KBM-7 (cell line): ENCODE data around the gene DPEP2NB.
"Not testable (repeated sequence)": the region's sequence is repeated elsewhere in the genome, so short reads cannot be mapped to it uniquely, and the experiment has no call there.

Experiments
- DNase-seq: peaks from one replicate; pipeline ENCODE4 v3.0.0-alpha.2; 2015
- in situ Hi-C: fragments of 300-500 bp; cut with MboI; formaldehyde crosslinking; loops from 2 replicates; pipeline ENCODE4 v1.14.3; 2020; ENCODE audit warnings: low sequenced_read_pairs, low pct_unique_long_range_greater_than_20kb, mixed read lengths

DPEP2NB gene

DNA sequence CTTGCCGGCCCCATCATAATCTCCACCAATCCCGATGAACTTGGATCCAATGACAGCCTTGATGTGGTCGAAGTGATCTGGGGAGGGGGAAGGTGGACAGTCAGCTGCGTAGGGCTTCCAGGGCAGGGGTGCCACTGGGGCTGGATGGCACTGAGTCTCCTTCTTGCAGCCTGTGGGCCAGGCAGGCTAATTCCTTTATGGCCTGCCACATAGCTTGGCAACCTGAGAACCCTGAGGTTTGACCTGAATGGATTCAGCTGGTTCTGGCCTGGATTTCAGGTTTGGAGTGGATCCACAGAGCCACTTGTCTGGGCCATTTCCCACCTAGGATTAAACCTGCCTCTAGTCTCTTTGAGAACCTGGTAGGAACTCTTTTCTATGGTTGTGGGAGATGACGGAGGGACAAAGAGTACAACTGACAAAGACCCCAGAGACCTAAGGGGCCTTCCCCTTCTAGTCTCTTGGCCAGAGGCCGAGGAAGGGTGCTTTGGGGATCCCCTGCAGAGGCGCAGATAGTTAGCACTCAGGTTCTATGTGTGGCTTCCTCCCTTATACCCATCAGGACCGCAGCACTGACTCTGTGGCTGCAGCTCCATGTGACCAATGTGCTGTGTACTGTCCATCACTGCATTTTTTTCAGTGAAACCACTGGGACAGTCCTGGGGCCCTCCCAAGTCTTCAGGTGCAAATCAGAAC, 26.2 kb downstream of the DPEP2NB start:
- in situ Hi-C loops, result no loop called here

DNA sequence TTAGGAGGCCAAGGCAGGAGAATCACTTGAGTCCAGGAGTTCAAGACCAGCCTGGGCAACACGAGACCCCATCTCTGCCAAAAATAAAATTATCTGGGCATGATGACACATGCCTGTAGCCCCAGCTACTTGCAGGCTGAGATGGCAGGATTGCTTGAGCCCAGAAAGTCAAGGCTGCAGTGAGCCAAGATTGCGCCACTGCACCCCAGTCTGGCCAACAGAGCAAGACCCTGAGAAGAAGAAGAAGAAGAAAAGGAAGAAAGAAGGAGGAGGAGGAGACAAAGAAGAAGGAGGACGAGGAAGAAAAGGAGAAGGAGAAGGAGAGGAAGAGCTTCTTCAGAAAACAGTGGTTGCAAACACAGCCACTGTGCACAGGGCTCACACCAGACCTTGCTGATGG, 27.0 kb downstream of the DPEP2NB start:
- DNase-seq, result no peak
- in situ Hi-C loops, result no loop called here

More for the DNA sequence above, 26.2 kb downstream of the DPEP2NB start:
- DNase-seq, result no peak

DNA sequence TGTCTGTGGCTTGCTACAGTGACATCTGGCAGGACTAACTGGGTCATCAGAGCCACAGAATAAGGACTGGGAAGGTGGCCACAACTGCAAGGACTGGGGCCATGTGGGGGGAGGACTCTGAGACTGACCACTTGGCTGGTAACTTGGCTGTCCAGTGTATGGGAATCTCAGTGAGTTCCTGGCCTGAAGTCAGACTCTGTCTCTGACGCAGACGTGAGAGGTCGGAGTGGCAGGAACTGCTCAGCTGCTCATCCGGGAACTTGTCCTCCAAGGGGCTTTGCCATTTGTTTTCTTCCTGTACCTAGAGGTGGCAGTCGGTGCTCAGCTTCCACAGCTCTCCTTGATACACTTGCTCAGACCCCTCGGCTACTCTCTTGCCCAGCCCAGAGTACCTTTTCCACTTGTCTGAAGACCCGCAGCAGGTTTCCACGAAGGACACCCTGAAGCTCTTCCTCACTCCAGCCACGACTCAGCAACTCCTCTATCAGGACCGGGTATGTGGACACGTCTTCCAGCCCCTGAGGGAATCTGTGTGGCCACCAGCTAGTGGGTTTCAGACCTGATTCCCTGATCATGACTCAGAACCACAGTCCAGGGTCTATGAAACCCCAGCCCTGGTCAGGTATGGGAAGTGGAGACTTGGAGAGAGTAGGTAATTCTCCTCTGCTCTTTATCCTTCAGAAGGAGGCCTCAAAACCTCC, 28.1 kb downstream of the DPEP2NB start:
- DNase-seq, result no peak
- in situ Hi-C loops, result no loop called here

DNA sequence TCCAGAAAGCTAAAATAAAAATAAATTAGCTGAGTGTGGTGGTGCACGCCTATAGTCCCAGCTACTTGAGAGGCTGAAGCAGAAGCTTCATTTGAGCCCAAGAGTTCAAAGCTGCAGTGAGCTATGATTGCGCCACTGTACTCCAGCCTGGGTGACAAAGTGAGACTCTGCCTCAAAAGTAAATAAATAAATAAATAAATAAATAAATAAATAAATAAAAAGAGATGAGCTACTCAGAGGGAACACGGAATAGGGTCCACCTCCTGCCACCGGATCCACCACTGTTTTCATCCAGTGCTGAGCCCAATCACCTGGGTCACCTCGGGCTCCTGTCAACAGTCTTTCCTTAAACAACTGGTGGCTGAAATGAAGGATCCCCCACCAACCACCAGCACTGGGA, 28.8 kb downstream of the DPEP2NB start:
- DNase-seq, result no peak
- in situ Hi-C loops, result no loop called here

DNA sequence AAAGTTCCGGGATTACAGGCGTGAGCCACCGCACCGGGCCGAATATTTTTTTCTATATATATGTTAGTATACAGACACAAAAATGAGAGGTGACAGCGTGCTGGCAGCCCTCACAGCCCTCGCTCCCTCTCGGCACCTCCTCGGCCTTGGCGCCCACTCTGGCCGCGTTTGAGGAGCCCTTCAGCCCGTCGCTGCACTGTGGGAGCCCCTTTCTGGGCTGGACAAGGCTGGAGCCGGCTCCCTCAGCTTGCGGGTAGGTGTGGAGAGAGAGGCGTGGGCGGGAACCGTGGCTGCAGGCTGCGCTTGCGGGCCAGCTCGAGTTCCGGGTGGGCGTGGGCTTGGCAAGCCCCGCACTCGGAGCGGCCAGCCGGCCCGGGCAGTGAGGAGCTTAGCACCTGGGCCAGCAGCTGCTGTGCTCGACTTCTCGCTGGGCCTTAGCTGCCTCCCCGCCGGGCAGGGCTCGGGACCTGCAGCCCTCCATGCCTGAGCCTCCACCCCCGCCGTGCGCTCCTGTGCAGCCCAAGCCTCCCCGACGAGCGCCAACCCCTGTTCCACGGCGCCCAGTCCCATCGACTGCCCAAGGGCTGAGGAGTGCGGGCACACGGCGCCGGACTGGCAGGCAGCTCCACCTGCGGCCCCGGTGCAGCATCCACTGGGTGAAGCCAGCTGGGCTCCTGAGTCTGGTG, 33.6 kb downstream of the DPEP2NB start:
- no peak for DNase-seq
- in situ Hi-C loops, result no loop called here

DNA sequence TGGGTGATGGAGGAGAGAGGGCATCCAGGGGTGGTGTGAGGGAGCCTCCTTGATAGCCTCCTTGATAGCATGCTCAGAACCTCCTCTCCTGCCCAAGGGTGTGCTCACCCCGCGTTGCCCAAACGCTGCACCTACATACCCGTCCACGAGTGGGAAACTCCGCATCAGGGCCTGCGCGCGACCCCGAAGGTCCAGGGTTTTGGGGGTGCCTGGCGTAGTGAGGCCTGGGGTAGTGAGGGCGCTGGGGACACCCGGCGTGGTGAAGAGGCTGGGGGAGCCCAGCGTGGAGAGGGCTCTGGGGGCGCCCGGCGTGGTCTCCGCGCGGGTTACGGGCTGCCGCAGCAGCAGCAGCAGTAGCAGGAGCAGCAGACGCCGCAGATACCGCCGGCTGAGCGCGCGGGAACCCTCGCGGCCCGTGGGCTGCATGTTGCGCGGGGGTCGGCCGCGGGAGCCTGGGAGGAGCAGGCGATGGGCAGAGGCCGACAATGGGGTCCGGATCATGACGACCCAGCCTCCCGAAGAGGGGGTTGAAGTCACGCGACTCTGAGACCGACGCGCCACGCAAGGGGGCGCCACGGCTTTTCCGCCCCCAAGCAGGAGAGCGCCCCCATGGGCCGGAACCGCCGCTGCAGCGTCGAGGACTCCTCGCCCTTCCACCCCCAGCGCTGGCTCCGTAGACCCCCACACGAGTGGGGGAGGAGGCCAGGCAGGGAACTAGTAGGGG, 35.6 kb downstream of the DPEP2NB start, which contains the start of gene DPEP3:
Gene DPEP3, minus strand, starts transcription at position 545 of the 724 bp plus-strand sequence. Its CDS starts 119 bp downstream, at position 426.
- DNase-seq, result no peak
- in situ Hi-C loops, result no loop called here

DNA sequence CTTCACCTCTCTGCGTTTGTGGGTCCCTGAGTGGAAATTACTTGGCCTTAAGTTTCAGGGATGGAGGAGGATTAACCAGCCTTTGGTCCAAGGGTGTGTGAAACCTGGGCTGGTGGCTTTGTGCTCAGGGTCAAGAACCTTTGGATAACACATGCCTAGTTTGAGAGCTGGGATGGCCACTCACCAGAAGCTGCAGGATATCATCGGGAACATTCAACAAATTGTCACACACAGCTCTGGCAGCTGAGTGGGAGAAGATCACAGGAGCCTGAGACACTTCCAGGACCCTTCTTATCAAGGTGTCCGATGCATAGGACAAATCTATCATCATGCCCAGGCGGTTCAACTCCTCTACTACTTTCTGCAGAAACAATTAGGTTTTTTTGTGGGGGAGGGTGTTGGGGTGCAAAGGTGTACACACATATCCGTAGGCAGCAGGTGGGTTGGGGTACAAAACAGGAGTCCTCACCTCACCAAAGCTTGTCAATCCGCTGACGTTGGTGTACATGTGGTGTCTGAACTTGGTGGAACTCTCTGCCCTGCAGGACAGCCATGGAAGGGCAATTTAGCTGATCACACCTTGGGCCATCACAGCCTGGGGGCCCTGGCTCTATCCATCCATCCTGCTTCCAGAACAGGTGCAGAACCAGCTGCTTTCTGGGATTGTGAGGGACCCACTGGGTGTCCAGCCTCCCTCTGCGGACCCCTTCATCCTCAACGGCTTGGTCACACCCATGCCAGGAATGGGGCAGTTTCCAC, 38.1 kb downstream of the DPEP2NB start:
- DNase-seq, result no peak
- in situ Hi-C loops, result no loop called here

DNA sequence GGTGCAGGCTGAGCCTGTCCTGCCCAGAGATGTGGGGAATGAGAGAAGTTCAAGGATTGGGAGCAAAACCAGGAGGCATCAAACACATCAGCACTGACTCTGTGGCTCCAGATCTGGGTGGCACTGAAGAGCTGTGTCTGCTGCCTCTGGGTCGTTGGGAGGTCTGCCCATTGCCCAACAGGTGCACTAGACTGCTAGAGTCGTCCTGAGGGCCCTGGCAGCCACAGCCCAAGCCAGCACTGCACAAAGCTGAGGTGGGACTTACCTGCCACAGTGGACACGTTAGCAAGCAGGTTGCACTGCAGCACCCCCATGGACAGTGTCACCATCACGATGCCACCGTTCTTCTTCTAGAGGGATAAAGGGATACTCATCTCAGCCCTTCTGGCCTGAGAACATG, 38.7 kb downstream of the DPEP2NB start:
- in situ Hi-C loops, result no loop called here
- no peak for DNase-seq

DNA sequence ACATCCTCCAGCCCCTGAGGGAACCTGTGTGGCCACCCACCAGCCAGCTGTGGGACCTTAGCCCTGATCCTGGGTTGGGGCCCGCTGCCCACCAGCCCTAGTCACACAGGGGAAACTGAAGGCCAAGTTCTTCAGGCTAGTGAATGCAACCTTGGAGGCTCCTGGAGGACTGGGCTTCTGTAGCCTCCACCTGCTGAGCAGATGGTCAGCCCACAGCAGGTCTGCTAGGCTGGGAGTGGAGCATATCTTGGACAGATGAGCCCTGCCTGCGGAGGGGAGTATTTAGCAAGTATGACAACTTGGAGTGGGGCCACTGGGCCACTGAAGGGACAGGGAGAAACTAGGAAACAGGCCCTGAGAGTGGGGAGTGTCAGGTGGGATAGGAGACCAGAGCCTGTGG, 39.5 kb downstream of the DPEP2NB start:
- in situ Hi-C loops, result no loop called here
- DNase-seq, result no peak

DNA sequence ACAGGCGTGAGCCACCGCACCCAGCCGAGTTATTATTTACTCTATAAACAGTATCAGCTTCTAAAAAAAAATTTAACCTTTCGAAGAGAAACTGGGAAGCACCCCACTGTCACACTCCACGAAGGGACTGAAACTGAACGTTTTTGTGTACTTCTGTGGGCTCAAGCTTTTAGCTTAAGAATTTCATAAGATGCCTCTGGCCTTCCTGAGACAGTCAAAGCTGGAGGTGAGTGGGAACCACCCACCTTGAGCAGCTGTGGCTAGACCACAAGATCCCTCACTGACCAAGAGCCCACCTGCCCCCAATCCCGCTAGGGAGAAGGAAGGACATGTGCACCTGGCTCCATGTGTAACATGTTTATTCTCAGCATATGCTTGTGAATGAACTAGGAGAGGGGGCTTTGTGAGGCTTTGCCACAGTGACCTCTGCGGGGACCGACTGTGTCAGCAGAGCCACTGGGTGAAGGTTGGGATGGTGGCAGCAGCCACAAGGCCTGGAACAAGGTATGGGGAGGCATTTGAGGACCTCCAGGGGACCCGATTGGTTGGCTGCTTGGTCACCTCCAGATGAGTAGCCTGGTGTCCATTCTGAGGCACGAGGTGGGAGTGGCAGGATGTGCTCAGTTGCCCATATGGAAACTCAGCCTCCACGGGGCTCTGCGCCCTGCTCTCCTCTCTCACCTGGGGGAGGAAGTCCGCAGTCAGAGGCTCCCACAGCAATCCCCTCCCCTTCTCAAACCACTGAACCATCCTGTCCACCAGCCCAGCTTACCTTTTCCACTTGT, 40.2 kb downstream of the DPEP2NB start:
- in situ Hi-C loops, result no loop called here
- no peak for DNase-seq

DNA sequence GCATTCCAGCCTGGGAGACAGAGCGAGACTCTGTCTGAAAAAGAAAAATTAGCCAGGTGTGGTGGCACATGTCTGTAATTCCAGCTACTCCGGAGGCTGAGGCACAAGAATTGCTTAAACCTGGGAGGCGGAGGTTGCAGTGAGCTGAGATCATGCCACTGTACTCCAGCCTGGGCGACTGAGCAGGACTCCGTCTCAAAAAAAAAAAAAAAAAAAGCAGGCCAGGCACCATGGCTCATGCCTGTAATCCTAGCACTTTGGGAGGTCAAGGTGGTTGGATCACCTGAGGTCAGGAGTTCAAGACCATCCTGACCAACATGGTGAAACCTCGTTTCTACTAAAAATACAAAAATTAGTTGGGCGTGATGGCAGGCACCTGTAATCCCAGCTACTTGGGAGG, 43.4 kb downstream of the DPEP2NB start:
- DNase-seq, in situ Hi-C loops: not testable (repeated sequence)

DNA sequence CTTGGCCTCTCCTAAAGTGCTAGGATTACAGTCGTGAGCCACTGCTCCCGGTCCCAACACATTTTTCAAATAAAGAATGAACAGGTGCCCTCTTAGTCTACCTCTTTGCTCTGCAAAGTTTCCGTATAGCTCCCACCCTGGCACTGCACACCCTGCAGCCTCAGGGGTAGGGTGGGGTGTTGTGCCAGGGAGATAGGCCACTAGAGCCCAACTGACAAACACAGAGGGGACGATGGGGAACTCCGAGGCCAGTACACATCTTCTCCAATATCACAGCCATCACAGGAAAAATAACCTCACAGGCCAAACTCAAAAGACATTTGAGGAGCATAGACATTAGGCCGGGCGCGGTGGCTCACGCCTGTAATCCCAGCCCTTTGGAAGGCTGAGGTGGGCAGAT, 44.6 kb downstream of the DPEP2NB start:
- in situ Hi-C loops, result no loop called here

DNA sequence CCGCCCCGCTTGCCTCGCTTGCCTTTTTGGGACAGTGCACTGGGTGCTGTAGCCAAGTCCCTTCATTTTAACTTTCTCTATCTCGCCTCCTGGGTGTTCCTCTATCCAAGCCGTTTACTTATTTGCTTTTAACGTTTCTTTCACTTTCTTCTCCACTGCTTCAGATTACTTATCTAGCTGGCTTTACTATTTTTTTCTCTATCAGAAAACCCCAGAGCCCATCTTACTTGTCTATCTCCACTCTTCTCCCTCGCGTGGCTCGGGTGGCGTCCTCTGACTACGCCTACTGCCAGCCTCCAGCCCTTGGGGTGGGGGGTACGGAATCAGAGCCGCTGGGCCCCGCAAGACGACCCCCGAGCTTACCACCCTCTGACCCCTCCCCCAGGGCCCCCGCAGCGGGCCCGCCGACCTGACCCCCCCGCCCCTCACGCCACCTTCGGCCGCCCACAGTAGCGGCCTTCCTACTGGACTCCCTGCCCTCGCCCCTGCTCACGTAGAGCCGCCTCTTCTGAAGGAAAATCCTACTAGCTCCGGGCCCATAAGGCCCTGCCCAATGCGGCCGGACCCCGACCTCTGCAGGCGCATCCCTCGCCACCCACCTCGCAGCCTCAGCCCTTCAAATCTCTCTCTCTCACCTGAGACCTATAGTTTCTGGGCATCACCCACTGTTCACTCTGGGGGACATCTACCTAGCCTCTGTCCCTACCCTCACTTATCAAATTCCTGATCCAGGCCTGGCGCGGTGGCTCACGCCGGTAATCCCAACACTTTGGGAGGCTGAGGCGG, 46.3 kb downstream of the DPEP2NB start:
- DNase-seq, result no peak
- in situ Hi-C loops, result no loop called here

More for the DNA sequence above, 44.6 kb downstream of the DPEP2NB start:
- DNase-seq, result no peak

DNA sequence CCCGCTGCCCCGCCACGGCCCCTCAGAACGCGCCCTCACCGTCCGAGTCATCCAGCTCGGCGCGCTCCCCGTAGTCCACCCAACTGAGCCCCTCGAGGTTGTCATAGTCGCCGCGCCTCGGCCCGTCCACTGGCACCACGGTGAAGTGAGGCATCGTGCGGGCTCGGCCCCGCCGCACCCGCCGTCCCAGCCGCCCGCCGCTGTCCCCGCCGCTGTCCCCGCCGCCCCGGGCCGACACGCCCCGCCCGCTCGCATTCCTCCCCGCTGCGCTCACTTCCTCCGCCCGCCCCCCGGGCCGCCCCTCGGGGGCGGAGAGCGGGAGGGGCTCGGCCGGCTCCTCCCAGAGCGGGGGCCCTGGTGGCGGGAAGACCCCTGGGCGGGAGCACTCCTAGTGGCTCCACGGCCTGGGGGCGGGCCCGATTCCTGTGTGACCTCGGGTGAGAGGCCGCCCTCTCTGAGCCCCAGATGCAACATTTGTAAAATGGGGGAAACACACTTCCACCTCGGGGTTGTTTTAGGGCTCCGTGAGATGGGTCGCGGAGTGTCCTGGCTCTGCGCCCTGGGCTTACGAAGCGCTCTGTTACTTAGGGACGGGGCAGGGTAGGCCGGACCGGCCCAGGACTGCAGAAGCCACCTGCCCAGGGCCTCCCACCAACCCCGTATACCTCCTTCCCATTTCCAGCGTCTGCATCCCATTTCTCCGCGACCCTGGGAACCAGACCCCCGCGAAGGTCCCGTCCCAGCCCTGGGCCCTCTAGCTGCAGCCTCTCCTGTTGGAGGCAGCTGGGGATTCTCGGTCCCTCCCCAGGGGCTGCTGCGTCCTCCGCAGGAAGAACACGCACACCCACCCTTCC, 47.1 kb downstream of the DPEP2NB start, which contains the start of gene SLC12A4:
Gene SLC12A4, minus strand, starts transcription at position 238 of the 854 bp plus-strand sequence. Its CDS starts 84 bp downstream, at position 154.
- in situ Hi-C loops, result no loop called here
- peak; percentile 71 for DNase-seq

DNA sequence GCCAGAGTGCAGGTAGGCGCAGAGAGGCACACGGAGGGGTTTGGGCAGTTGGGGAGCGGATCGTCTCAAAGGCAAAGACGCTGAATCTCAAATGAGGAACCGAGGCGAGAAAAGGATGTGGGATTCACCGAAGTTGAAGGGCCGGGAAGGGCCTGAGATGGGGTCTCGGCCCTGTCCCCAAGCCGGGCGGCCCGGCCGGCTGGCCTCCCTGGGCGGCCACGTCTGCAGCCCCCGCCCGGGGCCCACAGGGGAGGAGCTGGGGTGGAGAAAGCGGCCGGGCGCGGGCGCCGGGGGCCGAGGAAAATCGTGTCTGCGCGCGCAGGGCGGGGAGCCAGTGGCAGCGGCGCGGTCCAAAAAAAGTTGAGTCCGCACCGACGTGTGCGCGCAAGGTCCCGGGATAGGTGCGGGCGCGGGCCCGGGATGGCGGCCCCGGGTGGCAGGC, 47.7 kb downstream of the DPEP2NB start:
- in situ Hi-C loops, result no loop called here
- peak; percentile 46 for DNase-seq

DNA sequence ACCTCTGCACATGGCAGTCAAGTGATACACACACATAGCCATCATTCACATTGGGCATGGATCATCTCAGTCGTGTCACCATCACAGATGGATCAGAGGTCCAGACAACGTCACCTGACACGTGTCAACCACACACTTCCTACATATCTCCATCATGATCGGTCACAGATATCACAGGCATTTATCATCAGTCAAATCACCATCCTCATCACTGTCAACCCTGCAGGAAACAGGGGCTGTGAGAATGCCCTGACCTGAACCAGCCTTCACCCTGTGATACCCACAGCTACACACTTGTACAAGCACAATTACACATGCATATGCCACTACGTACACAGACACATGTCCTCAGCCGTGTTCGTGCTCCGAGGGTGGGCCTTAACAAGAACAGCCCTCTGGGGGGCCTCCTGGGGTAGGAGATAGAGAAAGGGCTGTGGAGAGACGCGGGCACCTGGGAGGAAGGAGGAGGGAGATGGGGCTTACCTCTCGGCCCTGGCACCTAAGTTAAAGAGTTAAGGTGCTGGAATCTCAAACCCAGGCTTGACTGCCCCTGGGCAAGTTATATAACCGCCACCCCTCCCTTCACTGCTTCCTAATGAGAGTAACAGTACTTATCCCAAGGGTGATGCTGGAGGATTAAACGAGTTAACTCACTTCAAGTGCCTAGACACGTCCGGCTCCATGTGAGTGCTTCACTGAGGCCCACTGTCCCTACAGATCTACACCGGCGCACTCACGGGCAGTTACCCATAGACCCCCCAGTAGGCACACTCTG, 48.3 kb downstream of the DPEP2NB start:
- in situ Hi-C loops, result no loop called here
- peak; percentile 13 for DNase-seq
